Uterus (tissue), 2 donors: ENCODE results near the gene DUSP22.

Experiments
- CTCF ChIP-seq, 4 experiments: fragments of 200-600 bp in 2 of 4; fragments of 450-650 bp in 2 of 4; sonication (generic) in 2 of 4; IDR thresholded peaks; one replicate each; pipeline ENCODE4 v1.5.1; 2016 to 2019; ENCODE audit warnings: antibody characterized with exemption in 4 of 4, mild to moderate bottlenecking in 2 of 4, moderate library complexity in 1 of 4
- POLR2A ChIP-seq, 2 donors: fragments of 450-650 bp; IDR thresholded peaks; one replicate each; pipeline ENCODE4 v1.6.1; 2016; ENCODE audit warnings: antibody characterized with exemption in 2 of 2, mild to moderate bottlenecking in 1 of 2, moderate library complexity in 1 of 2

DNA sequence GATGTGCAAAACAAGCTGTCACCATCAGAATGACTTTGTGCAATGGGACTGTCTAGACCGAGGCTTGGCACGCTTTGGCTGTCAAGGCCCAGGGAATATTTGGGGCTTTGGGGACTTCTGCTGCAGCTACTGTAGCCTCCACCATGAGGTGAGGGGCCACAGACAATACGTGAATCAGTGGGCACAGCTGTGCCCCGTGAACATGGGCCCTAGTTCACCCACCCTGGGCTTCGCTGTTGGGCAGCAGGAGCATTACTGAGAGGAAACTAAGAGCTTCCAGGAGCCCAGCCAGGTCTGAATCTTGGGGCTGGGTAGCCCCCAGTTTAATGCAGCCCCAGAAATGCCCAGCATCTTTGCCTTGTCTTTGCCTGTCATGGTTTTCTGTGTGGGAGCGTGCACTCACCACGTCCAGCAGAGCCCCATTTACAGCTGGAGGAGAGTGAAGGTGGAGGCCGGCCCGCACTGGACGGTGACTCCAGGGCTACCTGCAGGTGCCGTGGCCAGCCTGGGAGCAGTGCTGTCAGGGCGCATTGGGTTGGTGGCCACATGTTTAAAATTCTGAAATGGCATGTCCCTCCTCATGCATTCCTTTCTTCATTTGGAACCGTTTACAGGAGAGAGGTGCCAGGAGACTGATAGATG, 34.7 kb downstream of the DUSP22 start:
- TF ChIP-seq POLR2A (IDR thresholded peaks at IDR 0.05) (no peak), CTCF (IDR thresholded peaks at IDR 0.05) (no peak)
